ENCODE measurements around the gene POLR1G. TPM values are rescaled to one million over a fixed set of nuclear protein-coding genes. Genes with fewer than 3 reads are reported as not detected.
A peak's percentile ranks its signal among the peaks of the same experiment; 100 is the strongest.

Gene POLR1G
- total RNA-seq, 1 donor from 2014 or later: 7.4 TPM

DNA sequence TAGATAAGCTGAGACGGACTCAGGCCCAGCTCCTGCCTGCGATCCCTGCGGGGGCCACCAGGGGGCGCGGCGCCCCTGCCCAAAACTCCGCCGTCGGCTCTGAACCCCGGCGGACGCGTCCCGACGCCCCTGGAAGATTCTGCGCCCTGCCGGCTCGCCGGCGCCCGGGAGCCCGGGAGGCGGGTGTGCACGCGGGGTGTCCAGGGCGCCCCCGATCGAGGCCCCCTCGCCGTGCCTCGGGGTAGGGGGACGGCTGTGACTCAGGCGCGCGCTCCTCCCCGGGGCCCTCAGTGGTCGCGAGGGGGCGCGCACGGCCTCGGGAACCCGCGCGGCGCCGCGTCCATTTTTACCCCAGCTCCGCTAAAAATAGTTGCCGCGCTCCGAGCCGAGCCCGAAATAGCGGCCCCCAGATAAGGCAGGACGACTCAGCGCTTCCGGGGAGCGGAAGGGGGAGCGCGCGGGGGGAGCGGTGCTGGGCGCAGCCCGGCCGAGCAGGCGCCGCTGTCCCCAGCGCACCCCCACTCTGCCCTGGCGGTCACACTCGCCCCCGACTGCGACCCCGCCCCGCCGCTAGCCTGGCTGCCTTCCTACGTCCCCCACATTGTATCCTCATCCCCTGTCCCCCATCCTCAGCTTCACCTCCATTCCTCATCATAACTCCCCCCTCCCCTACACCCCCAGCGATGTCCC lies 33.3 kb downstream of the POLR1G start:
- Mint-ChIP-seq H3K36me3 (ENCODE audit: insufficient read depth) (no peaks in the 10 kb centered on the region), H3K9me3 (ENCODE audit: low read depth) (no peaks in the 10 kb centered on the region), H3K4me3 (ENCODE audit: low read depth) (peak overlapping the region; percentile 73), H3K4me1 (ENCODE audit: low read depth) (peaks cover 9% of the 10 kb centered on the region), H3K27ac (no peak overlapping the region), H3K27me3 (no peaks in the 10 kb centered on the region)
- TF ChIP-seq, protein P1, sequence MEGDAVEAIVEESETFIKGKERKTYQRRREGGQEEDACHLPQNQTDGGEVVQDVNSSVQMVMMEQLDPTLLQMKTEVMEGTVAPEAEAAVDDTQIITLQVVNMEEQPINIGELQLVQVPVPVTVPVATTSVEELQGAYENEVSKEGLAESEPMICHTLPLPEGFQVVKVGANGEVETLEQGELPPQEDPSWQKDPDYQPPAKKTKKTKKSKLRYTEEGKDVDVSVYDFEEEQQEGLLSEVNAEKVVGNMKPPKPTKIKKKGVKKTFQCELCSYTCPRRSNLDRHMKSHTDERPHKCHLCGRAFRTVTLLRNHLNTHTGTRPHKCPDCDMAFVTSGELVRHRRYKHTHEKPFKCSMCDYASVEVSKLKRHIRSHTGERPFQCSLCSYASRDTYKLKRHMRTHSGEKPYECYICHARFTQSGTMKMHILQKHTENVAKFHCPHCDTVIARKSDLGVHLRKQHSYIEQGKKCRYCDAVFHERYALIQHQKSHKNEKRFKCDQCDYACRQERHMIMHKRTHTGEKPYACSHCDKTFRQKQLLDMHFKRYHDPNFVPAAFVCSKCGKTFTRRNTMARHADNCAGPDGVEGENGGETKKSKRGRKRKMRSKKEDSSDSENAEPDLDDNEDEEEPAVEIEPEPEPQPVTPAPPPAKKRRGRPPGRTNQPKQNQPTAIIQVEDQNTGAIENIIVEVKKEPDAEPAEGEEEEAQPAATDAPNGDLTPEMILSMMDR (IDR thresholded peaks at IDR 0.05; ENCODE audit: unreplicated experiment): peak; percentile 100
- DNase-seq (ENCODE audit: low spot score, unreplicated experiment): peak; percentile 72

- no peaks in the 10 kb centered on the region for H3K27me3 Mint-ChIP-seq
- H3K4me3 Mint-ChIP-seq (ENCODE audit: low read depth): peak overlapping the region; percentile 73
- peaks cover 11% of the 10 kb centered on the region for H3K4me1 Mint-ChIP-seq (ENCODE audit: low read depth)
- no peaks in the 10 kb centered on the region for H3K36me3 Mint-ChIP-seq (ENCODE audit: insufficient read depth)
- H3K9me3 Mint-ChIP-seq (ENCODE audit: low read depth): no peaks in the 10 kb centered on the region
- H3K27ac Mint-ChIP-seq: peak overlapping the region; percentile 83
- no peak for DNase-seq (ENCODE audit: low spot score, unreplicated experiment)
- TF ChIP-seq, protein P1 (IDR thresholded peaks at IDR 0.05; ENCODE audit: unreplicated experiment): no peak
Observed at GRCh38 chr19:45440259-45440638, 33.8 kb downstream of the POLR1G start.

DNA sequence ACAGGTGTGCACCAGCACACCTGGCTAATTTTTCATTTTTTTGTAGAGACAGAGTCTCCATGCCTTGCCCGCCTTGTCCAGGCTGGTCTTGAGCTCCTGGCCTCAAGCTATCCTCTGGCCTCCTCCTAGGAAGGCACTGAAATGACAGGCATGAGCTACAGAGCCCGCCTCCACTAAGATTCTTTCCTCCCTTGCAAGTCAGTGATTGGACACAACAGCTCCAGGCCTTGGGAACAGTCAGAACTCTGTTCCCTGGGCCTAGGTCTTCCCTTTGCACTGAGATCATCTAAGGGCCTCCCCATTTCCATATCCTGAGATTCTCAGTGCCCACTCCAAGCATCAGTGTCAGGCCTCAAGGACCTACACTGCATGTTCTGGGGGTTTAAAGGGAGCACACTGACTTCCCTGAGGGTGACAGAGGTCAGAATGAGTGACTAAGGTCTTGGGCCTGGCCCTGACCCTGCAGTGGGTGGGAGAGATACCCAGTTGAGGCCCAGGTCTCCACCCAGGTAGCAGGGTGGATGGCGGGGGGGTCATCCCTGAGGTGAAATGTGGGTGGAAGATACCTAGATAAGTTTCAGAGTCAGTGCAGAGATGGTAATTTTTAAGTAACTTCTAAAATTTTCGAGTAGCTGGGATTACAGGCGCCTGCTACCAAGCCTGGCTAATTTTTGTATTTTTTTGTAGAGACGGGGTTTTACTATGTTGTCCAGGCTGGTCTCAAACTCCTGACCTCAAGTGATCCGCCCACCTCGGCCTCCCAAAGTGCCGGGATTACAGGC lies 34.6 kb downstream of the POLR1G start:
- no peaks in the 10 kb centered on the region for H3K36me3 Mint-ChIP-seq (ENCODE audit: insufficient read depth)
- H3K4me3 Mint-ChIP-seq (ENCODE audit: low read depth): peak overlapping the region; percentile 73
- no peaks in the 10 kb centered on the region for H3K9me3 Mint-ChIP-seq (ENCODE audit: low read depth)
- DNase-seq (ENCODE audit: low spot score, unreplicated experiment): no peak
- TF ChIP-seq, protein P1 (IDR thresholded peaks at IDR 0.05; ENCODE audit: unreplicated experiment): no peak
- H3K27ac Mint-ChIP-seq: no peak overlapping the region
- peaks cover 14% of the 10 kb centered on the region for H3K4me1 Mint-ChIP-seq (ENCODE audit: low read depth)
- no peaks in the 10 kb centered on the region for H3K27me3 Mint-ChIP-seq

DNA sequence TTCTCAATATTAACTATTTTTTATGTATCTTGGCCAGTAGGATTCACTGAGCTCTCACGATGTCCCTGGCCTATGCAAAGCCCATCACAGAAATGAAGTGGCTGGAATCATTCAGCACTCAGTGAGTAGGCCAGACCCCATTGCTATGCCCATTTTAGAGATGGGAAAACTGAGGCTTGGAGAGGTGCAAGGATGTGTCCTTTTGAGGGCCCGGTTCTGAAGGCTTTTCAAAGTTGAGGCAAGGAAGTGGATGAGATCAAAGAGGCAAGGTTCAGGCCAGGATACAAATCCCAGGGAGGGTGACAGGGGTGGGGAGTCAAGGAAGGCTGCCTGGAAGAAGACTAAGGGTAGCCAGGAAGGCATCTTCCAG lies 35.9 kb downstream of the POLR1G start:
- H3K27me3 Mint-ChIP-seq: no peaks in the 10 kb centered on the region
- H3K36me3 Mint-ChIP-seq (ENCODE audit: insufficient read depth): no peaks in the 10 kb centered on the region
- H3K9me3 Mint-ChIP-seq (ENCODE audit: low read depth): no peaks in the 10 kb centered on the region
- H3K4me3 Mint-ChIP-seq (ENCODE audit: low read depth): peak overlapping the region; percentile 53
- TF ChIP-seq, protein P1 (IDR thresholded peaks at IDR 0.05; ENCODE audit: unreplicated experiment): no peak
- peak overlapping the region; percentile 88 for H3K27ac Mint-ChIP-seq
- H3K4me1 Mint-ChIP-seq (ENCODE audit: low read depth): peaks cover 14% of the 10 kb centered on the region
- DNase-seq (ENCODE audit: low spot score, unreplicated experiment): no peak

DNA sequence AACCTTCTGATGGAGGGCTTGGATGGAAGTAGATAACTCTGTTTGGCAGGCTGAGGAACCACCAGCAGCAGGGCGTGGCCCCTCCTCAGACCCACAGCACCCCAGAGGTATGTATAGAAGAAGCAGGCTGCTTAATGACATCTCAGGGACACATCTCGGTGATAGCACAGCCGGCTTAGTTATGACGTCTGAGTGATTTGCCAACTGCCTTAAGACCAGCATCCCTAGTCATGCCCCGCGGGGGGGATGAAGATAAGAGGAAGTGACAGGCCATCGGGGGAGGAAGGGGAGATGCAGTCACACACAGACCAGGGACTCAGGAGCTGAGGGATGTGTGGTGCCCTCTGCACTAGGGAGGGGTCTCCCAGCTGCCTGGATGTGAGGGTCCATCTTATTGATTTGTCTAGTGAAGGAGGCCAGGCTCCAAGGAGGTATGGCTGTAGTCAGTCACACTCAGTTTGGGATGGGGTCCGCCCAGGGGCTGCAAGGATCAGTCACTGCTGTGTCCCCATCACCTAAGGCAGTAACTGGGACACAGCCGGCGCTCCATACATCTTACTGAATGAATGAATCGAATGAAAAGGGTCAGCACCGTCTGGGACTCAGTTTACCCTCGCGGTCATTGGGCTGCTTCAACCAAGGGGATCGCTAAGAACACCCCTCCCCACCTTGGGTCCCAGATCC lies 36.5 kb downstream of the POLR1G start:
- H3K27ac Mint-ChIP-seq: peak overlapping the region; percentile 22
- TF ChIP-seq, protein P1 (IDR thresholded peaks at IDR 0.05; ENCODE audit: unreplicated experiment): no peak
- H3K27me3 Mint-ChIP-seq: no peaks in the 10 kb centered on the region
- no peaks in the 10 kb centered on the region for H3K9me3 Mint-ChIP-seq (ENCODE audit: low read depth)
- no peak for DNase-seq (ENCODE audit: low spot score, unreplicated experiment)
- no peaks in the 10 kb centered on the region for H3K36me3 Mint-ChIP-seq (ENCODE audit: insufficient read depth)
- H3K4me1 Mint-ChIP-seq (ENCODE audit: low read depth): peaks cover 16% of the 10 kb centered on the region
- peak overlapping the region; percentile 83 for H3K4me3 Mint-ChIP-seq (ENCODE audit: low read depth)

All from progenitor cell of endocrine pancreas (in vitro differentiated cells).